Mammary epithelial cell (primary cell): ENCODE measurements around the gene BRPF3.

ENCODE experiments used
- EZH2 ChIP-seq: IDR thresholded peaks from 2 replicates; pipeline ENCODE4 v1.6.1; 2012; ENCODE audit warnings: low read length, inconsistent platforms, borderline replicate concordance
- TF ChIP-seq, protein P1 (sequence below), 2 donors: IDR thresholded peaks in 1 of 2; conservative IDR thresholded peaks in 1 of 2; 2 replicates each; pipeline ENCODE4 v1.5.1; 2011 to 2012; ENCODE audit warnings: inconsistent platforms in 2 of 2, low read length in 2 of 2, mild to moderate bottlenecking in 2 of 2, control low read depth in 1 of 2, low read depth in 1 of 2; ENCODE audit not compliant: insufficient read depth in 1 of 2; ENCODE audit errors: extremely low read depth in 1 of 2

DNA sequence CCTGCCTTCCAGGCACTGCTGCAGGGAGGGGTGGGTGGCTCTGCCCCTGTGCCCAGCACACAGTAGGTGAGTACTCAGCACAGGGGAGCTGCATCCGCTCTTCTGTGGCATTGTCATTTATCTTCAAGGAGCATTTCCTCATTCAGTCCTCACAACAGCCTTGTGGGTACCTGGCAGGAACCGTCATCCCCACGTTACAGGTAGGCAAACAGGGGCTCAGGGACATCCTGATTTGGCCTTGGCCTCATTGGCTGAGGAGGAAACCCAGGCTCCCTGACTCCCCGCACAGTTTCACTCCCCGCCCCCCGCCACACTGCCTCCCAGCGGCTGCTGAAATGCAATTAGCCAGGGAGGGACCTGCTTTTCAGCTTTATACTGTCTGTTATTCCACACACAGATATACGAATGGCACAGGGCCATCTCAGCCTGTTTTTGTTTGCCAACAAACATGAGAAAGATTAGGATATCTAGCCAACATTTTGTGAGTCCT is 49.1 kb downstream of the BRPF3 start:
- TF ChIP-seq, protein P1, sequence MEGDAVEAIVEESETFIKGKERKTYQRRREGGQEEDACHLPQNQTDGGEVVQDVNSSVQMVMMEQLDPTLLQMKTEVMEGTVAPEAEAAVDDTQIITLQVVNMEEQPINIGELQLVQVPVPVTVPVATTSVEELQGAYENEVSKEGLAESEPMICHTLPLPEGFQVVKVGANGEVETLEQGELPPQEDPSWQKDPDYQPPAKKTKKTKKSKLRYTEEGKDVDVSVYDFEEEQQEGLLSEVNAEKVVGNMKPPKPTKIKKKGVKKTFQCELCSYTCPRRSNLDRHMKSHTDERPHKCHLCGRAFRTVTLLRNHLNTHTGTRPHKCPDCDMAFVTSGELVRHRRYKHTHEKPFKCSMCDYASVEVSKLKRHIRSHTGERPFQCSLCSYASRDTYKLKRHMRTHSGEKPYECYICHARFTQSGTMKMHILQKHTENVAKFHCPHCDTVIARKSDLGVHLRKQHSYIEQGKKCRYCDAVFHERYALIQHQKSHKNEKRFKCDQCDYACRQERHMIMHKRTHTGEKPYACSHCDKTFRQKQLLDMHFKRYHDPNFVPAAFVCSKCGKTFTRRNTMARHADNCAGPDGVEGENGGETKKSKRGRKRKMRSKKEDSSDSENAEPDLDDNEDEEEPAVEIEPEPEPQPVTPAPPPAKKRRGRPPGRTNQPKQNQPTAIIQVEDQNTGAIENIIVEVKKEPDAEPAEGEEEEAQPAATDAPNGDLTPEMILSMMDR (conservative IDR thresholded peaks at IDR 0.05 in 1 of 2, IDR thresholded peaks at IDR 0.05 in 1 of 2; ENCODE audit: extremely low read depth in 1 of 2, insufficient read depth in 1 of 2, low read depth in 1 of 2, low read length in 2 of 2), result no peak
- TF ChIP-seq EZH2, result no peak
